Muscle of leg (tissue), 11 donors: ENCODE data around the gene CDH3. TPM values are rescaled to one million over a fixed set of nuclear protein-coding genes. Genes with fewer than 3 reads are reported as not detected.

Source experiments
- DNase-seq: peaks from one replicate; pipeline ENCODE4 v3.0.0; 2013
- H3K27ac ChIP-seq: one replicate; pipeline ENCODE4 v1.5.1; 2013; ENCODE audit warnings: mild to moderate bottlenecking, low read length, control low read depth
- H3K27me3 ChIP-seq: one replicate; pipeline ENCODE4 v1.6.1; 2013; ENCODE audit warnings: low read length; ENCODE audit not compliant: control insufficient read depth, insufficient read depth
- H3K36me3 ChIP-seq: one replicate; pipeline ENCODE4 v1.6.1; 2013; ENCODE audit warnings: low read length; ENCODE audit not compliant: control insufficient read depth, insufficient read depth
- H3K4me1 ChIP-seq: one replicate; pipeline ENCODE4 v1.6.1; 2013; ENCODE audit warnings: low read length; ENCODE audit not compliant: control insufficient read depth, insufficient read depth
- H3K4me3 ChIP-seq: one replicate; pipeline ENCODE4 v1.5.1; 2013; ENCODE audit warnings: low read length, control low read depth
- H3K9me3 ChIP-seq: replicated peaks from 2 replicates; pipeline ENCODE4 v1.6.1; 2013; ENCODE audit warnings: low read depth, low read length; ENCODE audit not compliant: control insufficient read depth
- WGBS: methylation state at CpG from one replicate; pipeline ENCODE4 v1.1.5; 2013; ENCODE audit warnings: missing lambda C conversion rate; ENCODE audit not compliant: insufficient coverage; 5-methylcytosine and 5-hydroxymethylcytosine counted together
- polyA plus RNA-seq, 8 donors: library from polyadenylated mRNA; unstranded; fragments of 120-200 nt; gene quantifications; one replicate each; pipeline versions ENCODE4 v1.2.1 to v1.2.3, GENCODE V29; 2013; ENCODE audit warnings: inconsistent platforms in 1 of 8, low replicate concordance in 1 of 8; ENCODE audit not compliant: insufficient read length in 8 of 8, insufficient read depth in 1 of 8
- total RNA-seq: library from RNA; stranded (reverse); fragments of 120-200 nt; gene quantifications from one replicate; pipeline ENCODE4 v1.2.4, GENCODE V29; 2013

CDH3 gene
- total and polyA plus RNA-seq, 9 donors, result 0.23 to 12.7 (median 0.50) TPM

DNA sequence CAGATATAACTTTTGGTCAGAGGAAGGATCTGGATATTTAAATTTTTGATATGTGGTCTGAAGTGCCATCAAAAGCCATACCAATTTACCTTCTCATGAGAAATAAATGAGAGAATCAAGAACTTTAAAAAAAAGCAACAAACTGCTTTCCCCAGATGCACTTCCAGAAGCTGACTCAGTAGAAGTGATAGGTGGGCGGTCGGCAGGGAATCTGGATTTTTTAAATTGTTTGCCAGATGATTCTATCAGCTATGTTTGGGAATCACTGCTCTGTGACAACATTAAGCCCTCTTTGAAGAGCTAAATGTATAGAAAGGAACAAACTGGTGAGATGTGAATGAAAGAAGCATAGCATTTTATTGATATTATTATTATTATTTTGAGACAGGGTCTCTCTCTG, 19.2 kb downstream of the CDH3 start:
- peaks cover 2% of the 10 kb centered on the region for H3K27me3 ChIP-seq
- H3K4me3 ChIP-seq, result no peak overlapping the region
- H3K27ac ChIP-seq, result no peak overlapping the region
- no peaks in the 10 kb centered on the region for H3K4me1 ChIP-seq
- DNase-seq, result no peak
- WGBS, result 33% methylated on average over 2 of the region's 2 CpGs
- no peaks in the 10 kb centered on the region for H3K36me3 ChIP-seq
- no peaks in the 10 kb centered on the region for H3K9me3 ChIP-seq

DNA sequence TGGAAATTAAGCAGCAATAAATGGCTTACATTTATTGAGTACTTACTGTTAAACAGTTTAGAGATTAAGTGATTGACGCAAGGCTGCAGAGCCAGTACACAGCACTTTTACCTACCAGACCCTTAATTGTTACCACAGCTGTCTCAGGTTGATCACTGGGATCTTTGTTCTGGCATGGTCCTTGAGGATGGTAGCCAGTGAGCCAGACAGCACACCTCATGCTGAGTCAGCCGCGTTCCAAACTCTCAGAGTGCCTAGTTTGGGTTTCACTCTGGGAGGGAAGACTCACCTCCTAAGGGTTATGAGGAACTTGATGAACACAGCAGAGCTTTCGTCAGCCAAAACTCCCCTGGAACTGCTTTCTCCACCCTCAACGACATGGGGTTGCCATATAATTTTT, 20.4 kb downstream of the CDH3 start:
- Histone ChIP-seq H3K27ac (no peak overlapping the region), H3K4me3 (no peak overlapping the region), H3K27me3 (peaks cover 2% of the 10 kb centered on the region), H3K9me3 (no peaks in the 10 kb centered on the region), H3K4me1 (no peaks in the 10 kb centered on the region), H3K36me3 (no peaks in the 10 kb centered on the region)
- no CpG with 5 or more reads among the region's 5 CpGs for WGBS
- DNase-seq, result no peak

DNA sequence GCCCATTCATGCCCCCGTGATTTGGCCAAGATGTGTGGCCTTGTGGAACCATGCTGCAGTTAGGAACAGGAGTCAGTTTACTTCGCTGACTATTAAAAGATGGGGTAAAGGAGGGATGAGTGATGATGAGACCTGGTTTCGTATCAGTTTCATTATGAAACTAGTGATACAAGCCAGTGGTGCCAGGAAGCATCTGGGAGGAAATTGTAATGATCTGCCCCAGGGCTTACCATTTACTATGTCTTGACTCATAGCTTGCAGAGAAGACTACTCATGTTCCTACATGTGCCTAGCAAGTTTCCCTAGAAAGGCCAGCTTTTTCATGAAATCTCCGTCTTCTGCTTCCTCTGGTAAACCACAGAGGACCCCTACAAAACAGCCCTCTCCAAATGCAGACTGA, 23.2 kb downstream of the CDH3 start:
- WGBS, result 72% methylated on average over 3 of the region's 4 CpGs
- no peak overlapping the region for H3K4me3 ChIP-seq

DNA sequence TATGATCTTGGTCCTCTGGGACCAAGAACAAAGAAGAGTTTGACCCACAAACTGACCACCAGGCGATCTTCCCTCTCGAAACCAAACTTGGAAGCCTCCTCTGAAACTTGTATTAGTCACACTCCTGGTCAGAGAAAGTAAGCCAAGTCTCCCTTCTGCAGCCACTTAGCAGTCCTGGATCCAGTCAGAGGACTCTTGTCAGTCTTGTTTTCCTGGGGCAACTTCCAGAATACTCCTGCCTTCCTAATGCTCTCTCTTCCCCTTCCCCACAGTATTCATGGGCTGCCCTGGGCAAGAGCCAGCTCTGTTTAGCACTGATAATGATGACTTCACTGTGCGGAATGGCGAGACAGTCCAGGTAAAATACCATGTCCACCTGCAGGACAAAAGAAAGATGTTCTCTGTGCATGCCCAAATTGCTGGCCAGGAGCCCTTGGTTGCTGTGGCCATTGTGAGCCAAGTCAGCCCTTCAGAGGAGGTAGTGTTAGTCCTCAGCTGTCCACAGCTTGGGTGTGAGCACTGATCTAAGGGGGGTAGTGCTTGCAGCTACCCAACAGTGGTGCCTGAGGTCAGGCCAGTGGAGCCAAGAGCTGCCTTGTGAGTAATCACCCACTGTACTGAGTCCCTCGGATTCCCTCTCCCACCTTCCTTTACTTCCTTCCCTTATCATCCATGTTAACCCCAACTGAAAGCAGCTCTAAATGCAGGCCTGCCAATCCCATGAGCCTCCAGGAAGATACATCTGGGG, 31.2 kb downstream of the CDH3 start:
- Histone ChIP-seq H3K27me3 (no peaks in the 10 kb centered on the region), H3K27ac (no peak overlapping the region), H3K4me1 (no peaks in the 10 kb centered on the region), H3K9me3 (no peaks in the 10 kb centered on the region), H3K36me3 (no peaks in the 10 kb centered on the region), H3K4me3 (no peak overlapping the region)
- 65% methylated on average over 5 of the region's 5 CpGs for WGBS
- no peak for DNase-seq

More for the DNA sequence above, 23.2 kb downstream of the CDH3 start:
- Histone ChIP-seq H3K4me1 (no peaks in the 10 kb centered on the region), H3K9me3 (no peaks in the 10 kb centered on the region), H3K36me3 (no peaks in the 10 kb centered on the region), H3K27ac (no peak overlapping the region), H3K27me3 (no peaks in the 10 kb centered on the region)
- no peak for DNase-seq

GRCh38 chr16:68681038-68681437, 35.9 kb downstream of the CDH3 start:
- DNase-seq, result no peak
- no peaks in the 10 kb centered on the region for H3K27me3 ChIP-seq
- no peaks in the 10 kb centered on the region for H3K36me3 ChIP-seq
- no peak overlapping the region for H3K27ac ChIP-seq
- WGBS, result no CpG with 5 or more reads among the region's 2 CpGs
- H3K9me3 ChIP-seq, result no peaks in the 10 kb centered on the region
- no peak overlapping the region for H3K4me3 ChIP-seq
- no peaks in the 10 kb centered on the region for H3K4me1 ChIP-seq

GRCh38 chr16:68685685-68686478, 40.8 kb downstream of the CDH3 start:
- DNase-seq, result no peak
- Histone ChIP-seq H3K36me3 (no peaks in the 10 kb centered on the region), H3K27me3 (no peaks in the 10 kb centered on the region), H3K27ac (no peak overlapping the region), H3K9me3 (no peaks in the 10 kb centered on the region), H3K4me3 (no peak overlapping the region), H3K4me1 (no peaks in the 10 kb centered on the region)
- 95% methylated on average over 20 of the region's 22 CpGs for WGBS

GRCh38 chr16:68686905-68687304, 41.8 kb downstream of the CDH3 start:
- Histone ChIP-seq H3K36me3 (no peaks in the 10 kb centered on the region), H3K27ac (no peak overlapping the region), H3K4me1 (no peaks in the 10 kb centered on the region), H3K4me3 (no peak overlapping the region), H3K27me3 (no peaks in the 10 kb centered on the region), H3K9me3 (no peaks in the 10 kb centered on the region)
- DNase-seq, result no peak
- WGBS, result 87% methylated on average over 4 of the region's 5 CpGs

- no peak overlapping the region for H3K27ac ChIP-seq
- WGBS, result 78% methylated on average over 3 of the region's 5 CpGs
- H3K9me3 ChIP-seq, result no peaks in the 10 kb centered on the region
- H3K4me1 ChIP-seq, result no peaks in the 10 kb centered on the region
- H3K27me3 ChIP-seq, result no peaks in the 10 kb centered on the region
- H3K36me3 ChIP-seq, result no peaks in the 10 kb centered on the region
- DNase-seq, result no peak
- no peak overlapping the region for H3K4me3 ChIP-seq
Observed at GRCh38 chr16:68689921-68690320, 44.8 kb downstream of the CDH3 start.

- Histone ChIP-seq H3K36me3 (no peaks in the 10 kb centered on the region), H3K4me1 (no peaks in the 10 kb centered on the region), H3K9me3 (no peaks in the 10 kb centered on the region), H3K27ac (no peak overlapping the region), H3K27me3 (peaks cover 7% of the 10 kb centered on the region), H3K4me3 (no peak overlapping the region)
- DNase-seq, result no peak
- 97% methylated on average over 7 of the region's 11 CpGs for WGBS
Observed at GRCh38 chr16:68695575-68695974, 50.5 kb downstream of the CDH3 start.

DNA sequence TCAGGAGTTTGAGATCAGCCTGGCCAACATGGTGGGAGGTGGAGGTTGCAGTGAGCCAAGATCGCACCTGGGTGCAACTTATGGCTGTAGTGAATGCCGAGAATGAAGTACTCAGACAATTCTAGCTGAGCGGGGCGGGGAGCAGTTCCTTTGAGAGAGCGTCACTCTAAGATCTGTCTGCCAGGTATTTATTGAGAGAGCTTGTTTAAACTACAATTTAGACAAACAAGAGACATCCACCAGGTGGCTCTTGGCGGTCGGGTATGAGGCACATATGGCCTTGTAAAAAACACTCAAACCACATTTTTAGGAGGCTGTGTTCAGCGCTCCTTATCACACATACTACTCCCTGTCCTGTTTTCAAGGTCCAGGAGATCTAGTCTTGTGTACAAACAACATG, 51.4 kb downstream of the CDH3 start:
- 74% methylated on average over 5 of the region's 8 CpGs for WGBS
- DNase-seq, result no peak
- no peaks in the 10 kb centered on the region for H3K36me3 ChIP-seq
- no peak overlapping the region for H3K4me3 ChIP-seq
- H3K4me1 ChIP-seq, result peaks cover 4% of the 10 kb centered on the region
- H3K27ac ChIP-seq, result no peak overlapping the region
- no peaks in the 10 kb centered on the region for H3K9me3 ChIP-seq
- H3K27me3 ChIP-seq, result peaks cover 8% of the 10 kb centered on the region
